ENCODE measurements around the gene RASA2.
"Not testable (repeated sequence)": the region's sequence is repeated elsewhere in the genome, so short reads cannot be mapped to it uniquely, and the experiment has no call there.

Gene RASA2

GRCh38 chr3:141602706-141603105 lies 115.9 kb downstream of the RASA2 start:
- no peak for DNase-seq

GRCh38 chr3:141603473-141604035 lies 116.7 kb downstream of the RASA2 start:
- DNase-seq, result no peak

- no peak for DNase-seq
These were observed 119.1 kb downstream of the RASA2 start for GRCh38 chr3:141605883-141606282.

- no peak for DNase-seq
These were observed 121.6 kb downstream of the RASA2 start for GRCh38 chr3:141608438-141608837.

GRCh38 chr3:141610939-141611338 lies 124.1 kb downstream of the RASA2 start:
- DNase-seq, result no peak

GRCh38 chr3:141618103-141618910 lies 131.5 kb downstream of the RASA2 start:
- no peak for DNase-seq

GRCh38 chr3:141618938-141619337 lies 132.1 kb downstream of the RASA2 start:
- no peak for DNase-seq

GRCh38 chr3:141619450-141619849 lies 132.6 kb downstream of the RASA2 start:
- DNase-seq, result no peak

- no peak for DNase-seq
These were observed 136.9 kb downstream of the RASA2 start for GRCh38 chr3:141623691-141624090.

- peak; percentile 47 for DNase-seq
These were observed 138.7 kb downstream of the RASA2 start for GRCh38 chr3:141625506-141625905.

- DNase-seq, result not testable (repeated sequence)
These were observed 141.5 kb downstream of the RASA2 start for GRCh38 chr3:141628334-141628733.

- DNase-seq, result not testable (repeated sequence)
These were observed 142.1 kb downstream of the RASA2 start for GRCh38 chr3:141628868-141629441.

GRCh38 chr3:141629976-141630375 lies 143.1 kb downstream of the RASA2 start:
- no peak for DNase-seq

GRCh38 chr3:141632779-141633374 lies 146.1 kb downstream of the RASA2 start:
- DNase-seq, result no peak

GRCh38 chr3:141642215-141642614 lies 155.4 kb downstream of the RASA2 start:
- DNase-seq, result no peak

- peak; percentile 35 for DNase-seq
These were observed 156.6 kb downstream of the RASA2 start for GRCh38 chr3:141643391-141643790.

- no peak for DNase-seq
These were observed 157.0 kb downstream of the RASA2 start for GRCh38 chr3:141643796-141644195.

GRCh38 chr3:141644931-141645330 lies 158.1 kb downstream of the RASA2 start:
- DNase-seq, result peak; percentile 62

- DNase-seq, result peak; percentile 70
These were observed 160.1 kb downstream of the RASA2 start for GRCh38 chr3:141646760-141647561.

GRCh38 chr3:141647562-141647915 lies 160.7 kb downstream of the RASA2 start:
- no peak for DNase-seq

- DNase-seq, result no peak
These were observed 161.5 kb downstream of the RASA2 start for GRCh38 chr3:141648055-141648910.

- DNase-seq, result no peak
These were observed 163.0 kb downstream of the RASA2 start for GRCh38 chr3:141649871-141650270.

Measured in EL (cell line).